Calu3 (cell line): Measurements from ENCODE around the gene GPRIN1. TPM values are rescaled to one million over a fixed set of nuclear protein-coding genes. Genes with fewer than 3 reads are reported as not detected.

ENCODE experiments used
- BruUV-seq: library from RNA; stranded (reverse); fragments of 400-500 nt; replicated peaks from 2 replicates; lab custom pipeline; 2021; lab: Mats Ljungman, UMichigan
- CTCF ChIA-PET: fragments of 300-600 bp; sonication (Branson Sonifier 250); formaldehyde crosslinking; loops from one replicate; lab custom pipeline; 2022; ENCODE audit warnings: antibody characterized with exemption; lab: Charles Lee
- DNase-seq: peaks from one replicate; pipeline ENCODE4 v3.0.0; 2022
- H3K27ac Mint-ChIP-seq: one replicate; pipeline ENCODE4 v1.8.0; 2022; ENCODE audit warnings: mixed read lengths; ENCODE audit not compliant: unreplicated experiment
- H3K27me3 Mint-ChIP-seq: one replicate; pipeline ENCODE4 v1.8.0; 2022; ENCODE audit warnings: mixed read lengths; ENCODE audit not compliant: unreplicated experiment
- H3K36me3 Mint-ChIP-seq: one replicate; pipeline ENCODE4 v1.8.0; 2022; ENCODE audit warnings: mild to moderate bottlenecking, moderate library complexity, mixed read lengths; ENCODE audit not compliant: insufficient read depth, unreplicated experiment
- H3K4me1 Mint-ChIP-seq: one replicate; pipeline ENCODE4 v1.8.0; 2022; ENCODE audit warnings: mild to moderate bottlenecking, low read depth, mixed read lengths; ENCODE audit not compliant: unreplicated experiment
- H3K4me3 Mint-ChIP-seq: one replicate; pipeline ENCODE4 v1.8.0; 2022; ENCODE audit warnings: mild to moderate bottlenecking, low read depth, moderate library complexity, mixed read lengths; ENCODE audit not compliant: unreplicated experiment
- H3K9me3 Mint-ChIP-seq: one replicate; pipeline ENCODE4 v1.8.0; 2022; ENCODE audit warnings: low read depth, mixed read lengths; ENCODE audit not compliant: unreplicated experiment
- intact Hi-C: fragments of 100-400 bp; cut with micrococcal nuclease; formaldehyde crosslinking; loops from one replicate; pipeline ENCODE4 v1.10.0; 2022; ENCODE audit not compliant: unreplicated experiment
- total RNA-seq: library from RNA; stranded (reverse); gene quantifications from 2 replicates; pipeline ENCODE4 v1.2.3, GENCODE V29; 2022
- TF ChIP-seq, protein P1 (sequence below): fragments of 200-600 bp; IDR thresholded peaks from one replicate; pipeline ENCODE4 v1.8.0; 2022; ENCODE audit warnings: antibody characterized with exemption; ENCODE audit not compliant: unreplicated experiment

The GPRIN1 gene
- total RNA-seq, 1 experiment from 2014 or later: 12.6 TPM

DNA sequence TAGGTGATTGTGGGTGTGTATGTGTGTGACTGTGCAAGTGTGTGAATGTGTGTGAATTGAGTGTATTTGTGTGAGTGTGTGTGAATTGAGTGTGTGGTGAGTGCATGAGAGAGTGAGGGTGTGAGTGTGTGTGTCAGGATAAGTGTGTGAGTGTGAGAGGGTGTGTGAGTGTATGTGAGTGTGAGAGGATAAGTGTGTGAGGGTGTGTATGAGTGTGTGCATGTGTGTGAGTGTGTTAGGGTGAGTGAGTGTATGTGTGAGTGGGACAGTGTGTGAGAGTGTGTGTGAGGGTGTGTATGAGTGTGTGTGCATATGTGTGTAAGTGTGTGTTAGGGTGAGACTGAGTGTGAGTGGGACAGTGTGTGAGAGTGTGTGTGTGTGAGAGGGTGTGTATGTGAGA is 21.7 kb downstream of the GPRIN1 start:
- peaks cover 5% of the 10 kb centered on the region for H3K9me3 Mint-ChIP-seq
- H3K27ac Mint-ChIP-seq: no peak overlapping the region
- no peak overlapping the region for H3K4me3 Mint-ChIP-seq
- no peak for DNase-seq
- H3K4me1 Mint-ChIP-seq: no peaks in the 10 kb centered on the region
- no TSS peak for BruUV-seq
- intact Hi-C loops: no loop called here
- CTCF ChIA-PET: no interaction called here
- no peaks in the 10 kb centered on the region for H3K36me3 Mint-ChIP-seq
- TF ChIP-seq, protein P1, sequence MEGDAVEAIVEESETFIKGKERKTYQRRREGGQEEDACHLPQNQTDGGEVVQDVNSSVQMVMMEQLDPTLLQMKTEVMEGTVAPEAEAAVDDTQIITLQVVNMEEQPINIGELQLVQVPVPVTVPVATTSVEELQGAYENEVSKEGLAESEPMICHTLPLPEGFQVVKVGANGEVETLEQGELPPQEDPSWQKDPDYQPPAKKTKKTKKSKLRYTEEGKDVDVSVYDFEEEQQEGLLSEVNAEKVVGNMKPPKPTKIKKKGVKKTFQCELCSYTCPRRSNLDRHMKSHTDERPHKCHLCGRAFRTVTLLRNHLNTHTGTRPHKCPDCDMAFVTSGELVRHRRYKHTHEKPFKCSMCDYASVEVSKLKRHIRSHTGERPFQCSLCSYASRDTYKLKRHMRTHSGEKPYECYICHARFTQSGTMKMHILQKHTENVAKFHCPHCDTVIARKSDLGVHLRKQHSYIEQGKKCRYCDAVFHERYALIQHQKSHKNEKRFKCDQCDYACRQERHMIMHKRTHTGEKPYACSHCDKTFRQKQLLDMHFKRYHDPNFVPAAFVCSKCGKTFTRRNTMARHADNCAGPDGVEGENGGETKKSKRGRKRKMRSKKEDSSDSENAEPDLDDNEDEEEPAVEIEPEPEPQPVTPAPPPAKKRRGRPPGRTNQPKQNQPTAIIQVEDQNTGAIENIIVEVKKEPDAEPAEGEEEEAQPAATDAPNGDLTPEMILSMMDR: no peak
- no peaks in the 10 kb centered on the region for H3K27me3 Mint-ChIP-seq

DNA sequence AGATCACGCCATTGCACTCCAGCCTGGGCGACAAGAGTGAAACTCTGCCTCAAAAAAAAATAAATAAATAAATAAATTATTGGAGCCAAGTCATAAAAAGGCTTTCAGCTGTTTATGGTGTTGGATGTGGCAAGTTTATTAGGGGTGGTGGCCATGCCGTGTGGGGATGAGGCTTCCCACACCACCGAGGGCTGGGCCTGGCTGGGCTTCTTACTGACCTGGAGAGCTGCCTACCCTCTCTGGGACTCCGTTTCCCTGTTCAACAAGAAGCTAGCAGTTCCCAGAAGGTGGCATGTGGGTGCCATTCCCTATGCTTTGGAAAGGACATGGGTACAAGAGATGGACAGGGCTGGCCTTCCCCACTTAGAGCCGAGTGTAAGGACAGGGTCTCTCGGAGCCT is 22.6 kb downstream of the GPRIN1 start:
- Mint-ChIP-seq H3K27me3 (no peaks in the 10 kb centered on the region), H3K4me1 (no peaks in the 10 kb centered on the region), H3K4me3 (no peak overlapping the region), H3K27ac (no peak overlapping the region), H3K36me3 (no peaks in the 10 kb centered on the region), H3K9me3 (peaks cover 5% of the 10 kb centered on the region)
- BruUV-seq: no TSS peak
- TF ChIP-seq, protein P1: no peak
- DNase-seq: no peak
- CTCF ChIA-PET: interaction anchor here (0.6 to 1.1 kb wide), 2 partner anchors 60 to 351 kb away, joined by 3 to 4 read pairs; partner anchors contain the start of gene TSPAN17
- intact Hi-C loops: no loop called here

DNA sequence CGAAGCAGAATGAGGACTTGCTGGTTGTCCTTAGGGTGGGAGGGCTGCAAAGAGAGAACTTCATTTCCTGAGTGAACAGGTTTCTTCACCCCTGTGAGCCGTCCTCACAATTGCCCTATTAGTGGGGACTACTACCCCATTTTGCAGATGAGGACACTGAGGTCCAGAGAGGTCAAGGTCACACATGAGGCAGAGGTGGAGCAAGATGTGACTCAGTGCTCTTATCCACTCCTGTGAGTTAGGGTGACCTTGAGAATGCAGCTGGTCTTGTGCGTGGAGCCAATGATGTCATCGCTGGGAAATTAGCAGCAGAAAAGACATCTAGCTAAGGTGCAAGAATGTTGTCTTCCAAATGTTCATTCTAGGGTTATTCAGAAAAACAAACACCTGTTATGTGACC is 26.9 kb downstream of the GPRIN1 start:
- no peaks in the 10 kb centered on the region for H3K4me1 Mint-ChIP-seq
- CTCF ChIA-PET: interaction anchor here (0.6 kb wide), 1 partner anchor 13 kb away, joined by 3 read pairs; no protein-coding TSS in a partner anchor
- TF ChIP-seq, protein P1: no peak
- no peaks in the 10 kb centered on the region for H3K27me3 Mint-ChIP-seq
- no peaks in the 10 kb centered on the region for H3K36me3 Mint-ChIP-seq
- DNase-seq: no peak
- intact Hi-C loops: no loop called here
- H3K27ac Mint-ChIP-seq: no peak overlapping the region
- H3K4me3 Mint-ChIP-seq: no peak overlapping the region
- H3K9me3 Mint-ChIP-seq: peaks cover 2% of the 10 kb centered on the region
- BruUV-seq: no TSS peak

DNA sequence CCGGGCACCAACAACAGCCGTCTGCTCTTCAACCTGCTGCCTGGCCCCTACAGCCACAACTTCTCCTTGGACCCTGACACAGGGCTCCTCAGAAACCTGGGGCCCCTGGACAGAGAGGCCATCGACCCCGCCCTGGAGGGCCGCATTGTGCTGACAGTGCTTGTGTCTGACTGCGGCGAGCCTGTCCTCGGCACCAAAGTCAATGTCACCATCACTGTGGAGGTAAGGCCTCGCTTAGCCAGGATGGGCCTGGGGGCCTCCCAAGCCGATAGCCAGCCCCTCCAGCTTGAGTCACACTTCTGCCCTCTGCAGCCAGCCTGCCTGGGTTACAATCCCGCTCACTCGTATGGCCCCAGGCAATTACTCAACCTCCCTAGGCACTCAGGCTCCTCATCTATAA is 28.6 kb downstream of the GPRIN1 start:
- no peak for DNase-seq
- intact Hi-C loops: no loop called here
- no peaks in the 10 kb centered on the region for H3K9me3 Mint-ChIP-seq
- H3K27ac Mint-ChIP-seq: no peak overlapping the region
- no peak overlapping the region for H3K4me3 Mint-ChIP-seq
- TF ChIP-seq, protein P1: no peak
- H3K36me3 Mint-ChIP-seq: no peaks in the 10 kb centered on the region
- CTCF ChIA-PET: interaction anchor here (0.6 kb wide), 1 partner anchor 150 kb away, joined by 3 read pairs; no protein-coding TSS in a partner anchor
- no peaks in the 10 kb centered on the region for H3K27me3 Mint-ChIP-seq
- no TSS peak for BruUV-seq
- no peaks in the 10 kb centered on the region for H3K4me1 Mint-ChIP-seq
